Esophagus squamous epithelium (tissue), 5 donors: ENCODE data around the gene PDE2A. TPM values are rescaled to one million over a fixed set of nuclear protein-coding genes. Genes with fewer than 3 reads are reported as not detected.

Experiments used
- DNase-seq: peaks from one replicate; lab custom pipeline; 2025; lab: John Stamatoyannopoulos, UW
- H3K27ac ChIP-seq, 4 donors: fragments of 200-600 bp; sonication (generic); one replicate each; pipeline ENCODE4 v1.5.1; 2016 to 2019; ENCODE audit warnings: mild to moderate bottlenecking in 1 of 4
- H3K27me3 ChIP-seq, 4 donors: fragments of 200-600 bp; sonication (generic); 1 replicate in 3 of 4; 2 replicates in 1 of 4; pipeline versions ENCODE4 v1.5.1 to v1.6.0; 2017 to 2021; ENCODE audit warnings: antibody characterized with exemption in 1 of 4
- H3K36me3 ChIP-seq, 3 donors: fragments of 200-600 bp; sonication (generic); one replicate each; pipeline ENCODE4 v1.5.1; 2016 to 2019
- H3K4me1 ChIP-seq, 3 donors: fragments of 200-600 bp; sonication (generic); one replicate each; pipeline ENCODE4 v1.5.1; 2017 to 2019
- H3K4me3 ChIP-seq, 4 donors: fragments of 200-600 bp; sonication (generic); 1 replicate in 3 of 4; 2 replicates in 1 of 4; pipeline ENCODE4 v1.5.1; 2016 to 2019; ENCODE audit warnings: mild to moderate bottlenecking in 2 of 4, moderate library complexity in 1 of 4
- H3K9me3 ChIP-seq, 3 donors: fragments of 200-600 bp; sonication (generic); one replicate each; pipeline ENCODE4 v1.5.1; 2016 to 2019
- CTCF ChIP-seq, 6 experiments: fragments of 450-650 bp in 4 of 6; fragments of 200-600 bp in 2 of 6; sonication (generic) in 2 of 6; IDR thresholded peaks; one replicate each; pipeline ENCODE4 v1.5.1; 2016 to 2019; ENCODE audit warnings: antibody characterized with exemption in 6 of 6, mild to moderate bottlenecking in 4 of 6, moderate library complexity in 4 of 6
- POLR2A ChIP-seq, 4 donors: fragments of 450-650 bp; IDR thresholded peaks; one replicate each; pipeline ENCODE4 v1.6.1; 2017; ENCODE audit warnings: antibody characterized with exemption in 4 of 4, mild to moderate bottlenecking in 4 of 4, moderate library complexity in 3 of 4
- WGBS, 2 donors: methylation state at CpG; one replicate each; pipeline ENCODE4 v1.1.5; 2018; 5-methylcytosine and 5-hydroxymethylcytosine counted together
- intact Hi-C: fragments of 100-400 bp; cut with DNase I; formaldehyde crosslinking; loops from one replicate; pipeline ENCODE4 v1.15.0; 2022
- total RNA-seq, 4 donors: library from RNA; depleted of rRNA; stranded (reverse); fragments of >200 nt; gene quantifications; one replicate each; pipeline ENCODE4 v1.1.0, GENCODE V29; 2016
- donor health status: DM: yes; HTN: yes; CAD: no.

The PDE2A gene
- total RNA-seq, 4 donors from 2014 or later: 5.6 to 38.3 (median 12.9) TPM

GRCh38 chr11:72682238-72682857 lies 8.1 kb upstream of the PDE2A start:
- Histone ChIP-seq H3K4me3 (no peak overlapping the region), H3K9me3 (no peaks in the 10 kb centered on the region), H3K27me3 (peaks cover 0 to 39% (median 3%) of the 10 kb centered on the region in 4 donors), H3K27ac (no peak overlapping the region), H3K4me1 (peaks cover 0 to 44% (median 14%) of the 10 kb centered on the region in 3 donors), H3K36me3 (peaks cover 4 to 35% (median 6%) of the 10 kb centered on the region in 3 donors)
- intact Hi-C loops: no loop called here
- DNase-seq: no peak
- WGBS, 2 donors: 70 to 85% methylated on average over 2 to 3 of the region's 5 CpGs
- TF ChIP-seq POLR2A (IDR thresholded peaks at IDR 0.05) (no peak), CTCF (IDR thresholded peaks at IDR 0.05) (no peak)

DNA sequence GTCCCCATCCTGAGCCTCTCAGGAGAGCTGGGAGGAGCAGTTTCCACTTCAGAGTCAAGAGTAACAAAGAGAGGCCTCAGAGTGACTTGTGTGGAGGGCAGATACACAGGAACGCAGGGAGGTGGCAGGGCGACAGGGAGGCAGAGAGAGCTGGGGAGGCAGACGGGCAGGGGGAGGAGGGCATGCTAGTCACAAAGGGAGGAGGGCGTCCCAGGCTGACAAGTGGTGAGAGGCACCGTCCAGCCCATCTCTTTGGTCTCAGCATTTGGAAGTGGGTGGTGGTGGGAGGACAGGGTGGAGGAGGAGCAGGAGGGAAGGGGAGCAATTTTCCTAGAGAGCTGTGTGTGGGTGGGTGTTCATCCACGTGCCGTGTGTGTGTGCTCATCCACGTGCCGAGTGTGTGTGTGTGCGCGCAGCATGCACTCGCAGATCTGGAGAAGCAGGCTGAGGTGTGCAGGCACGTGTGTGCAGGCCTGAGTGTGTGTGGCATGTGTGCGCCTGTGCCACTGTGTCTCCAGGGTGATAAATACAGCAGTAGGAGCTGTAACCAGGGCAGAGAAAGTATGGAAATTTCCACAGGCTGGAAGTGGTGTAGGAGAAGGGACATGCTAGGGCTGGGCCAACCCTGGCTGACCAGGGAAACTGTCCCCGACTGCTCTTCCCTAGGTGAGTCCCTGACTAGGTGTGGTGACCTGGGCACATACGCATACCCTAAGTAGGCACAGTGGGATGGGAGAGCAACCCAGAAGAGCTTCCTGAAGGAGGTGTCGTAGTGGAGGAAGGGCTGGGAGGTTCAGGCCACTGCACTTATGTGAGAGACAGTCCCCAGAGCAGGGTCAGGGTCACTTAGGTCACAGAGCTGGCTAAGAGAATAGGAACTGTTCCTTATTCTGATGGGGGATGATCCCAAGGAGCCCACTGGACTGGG lies 7.3 kb upstream of the PDE2A start:
- intact Hi-C loops: no loop called here

DNA sequence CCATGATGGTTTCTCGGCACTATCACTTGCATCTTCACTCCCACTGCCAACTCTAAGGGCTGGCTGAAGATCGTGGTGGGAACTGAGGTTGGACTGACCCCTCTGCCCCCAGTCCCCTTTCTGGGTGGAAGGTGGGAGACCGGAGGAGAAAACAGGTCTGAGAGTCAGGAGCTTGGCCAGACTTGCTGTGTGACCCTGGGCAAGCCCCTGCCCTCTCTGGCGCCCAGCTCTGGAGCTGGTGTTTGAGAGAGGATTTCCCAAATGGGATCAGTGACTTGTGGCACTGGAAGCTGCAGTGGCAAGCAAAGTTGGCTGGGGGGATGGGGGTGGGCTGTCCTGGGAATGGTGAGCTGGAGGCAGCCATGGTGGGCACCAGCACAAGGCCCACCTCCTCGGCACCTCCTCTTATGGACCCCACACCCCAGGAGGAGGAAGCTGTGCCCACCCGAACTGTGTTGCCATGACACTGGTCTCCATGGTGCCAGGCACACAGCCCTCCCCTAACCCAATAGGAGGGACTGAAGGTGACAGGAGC lies 6.5 kb upstream of the PDE2A start:
- H3K27me3 ChIP-seq: peaks cover 0 to 55% (median 6%) of the 10 kb centered on the region in 4 donors
- no peak for DNase-seq
- H3K27ac ChIP-seq: no peak overlapping the region
- WGBS, 2 donors: 43 to 100% methylated on average over 1 of the region's 6 CpGs
- H3K36me3 ChIP-seq: peaks cover 4 to 19% (median 6%) of the 10 kb centered on the region in 3 donors
- H3K4me3 ChIP-seq: no peak overlapping the region
- TF ChIP-seq POLR2A (IDR thresholded peaks at IDR 0.05) (no peak), CTCF (IDR thresholded peaks at IDR 0.05) (no peak)
- intact Hi-C loops: no loop called here
- H3K4me1 ChIP-seq: peaks cover 0 to 39% (median 14%) of the 10 kb centered on the region in 3 donors
- no peaks in the 10 kb centered on the region for H3K9me3 ChIP-seq

More for the DNA sequence above, 7.3 kb upstream of the PDE2A start:
- no peaks in the 10 kb centered on the region for H3K9me3 ChIP-seq
- no peak overlapping the region for H3K27ac ChIP-seq
- H3K36me3 ChIP-seq: peaks cover 4 to 27% (median 6%) of the 10 kb centered on the region in 3 donors
- H3K4me3 ChIP-seq: no peak overlapping the region
- no peak for DNase-seq
- peaks cover 0 to 47% (median 6%) of the 10 kb centered on the region in 4 donors for H3K27me3 ChIP-seq
- TF ChIP-seq POLR2A (IDR thresholded peaks at IDR 0.05): no peak
- TF ChIP-seq CTCF (IDR thresholded peaks at IDR 0.05): no peak
- peaks cover 0 to 41% (median 14%) of the 10 kb centered on the region in 3 donors for H3K4me1 ChIP-seq
- WGBS, 2 donors: 34 to 38% methylated on average over 15 of the region's 17 CpGs

DNA sequence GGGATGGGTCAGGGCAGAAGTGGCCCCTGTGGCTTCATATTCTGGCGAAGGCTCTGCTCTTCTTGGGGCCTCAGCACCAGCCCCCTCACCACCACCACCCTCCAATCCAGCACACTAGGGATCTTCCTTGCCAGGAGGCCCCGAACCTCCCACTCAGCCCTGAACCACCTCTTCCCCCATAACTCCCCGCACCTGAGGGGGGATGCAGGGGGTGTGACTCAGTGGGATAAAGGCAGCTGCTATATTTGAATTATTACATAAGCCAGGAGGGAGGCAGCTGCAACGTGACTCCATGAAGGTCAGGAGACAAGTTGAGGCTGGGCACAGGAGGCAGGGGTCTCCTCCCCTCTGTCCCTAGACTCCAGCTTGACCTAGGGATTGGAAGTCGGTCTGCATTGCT lies 5.6 kb upstream of the PDE2A start:
- intact Hi-C loops: no loop called here
- H3K9me3 ChIP-seq: no peaks in the 10 kb centered on the region

More for the DNA sequence above, 5.6 kb upstream of the PDE2A start:
- DNase-seq: no peak
- TF ChIP-seq CTCF (IDR thresholded peaks at IDR 0.05) (no peak), POLR2A (IDR thresholded peaks at IDR 0.05) (no peak)
- H3K36me3 ChIP-seq: peaks cover 0 to 10% (median 0%) of the 10 kb centered on the region in 3 donors
- H3K27me3 ChIP-seq: peaks cover 0 to 63% (median 8%) of the 10 kb centered on the region in 4 donors
- WGBS, 2 donors: 61 to 63% methylated on average over 3 to 5 of the region's 5 CpGs
- no peak overlapping the region for H3K4me3 ChIP-seq
- no peak overlapping the region for H3K27ac ChIP-seq
- peaks cover 0 to 31% (median 6%) of the 10 kb centered on the region in 3 donors for H3K4me1 ChIP-seq
